Measurements from ENCODE around the gene ARL6IP4.

- TF ChIP-seq, protein P1, sequence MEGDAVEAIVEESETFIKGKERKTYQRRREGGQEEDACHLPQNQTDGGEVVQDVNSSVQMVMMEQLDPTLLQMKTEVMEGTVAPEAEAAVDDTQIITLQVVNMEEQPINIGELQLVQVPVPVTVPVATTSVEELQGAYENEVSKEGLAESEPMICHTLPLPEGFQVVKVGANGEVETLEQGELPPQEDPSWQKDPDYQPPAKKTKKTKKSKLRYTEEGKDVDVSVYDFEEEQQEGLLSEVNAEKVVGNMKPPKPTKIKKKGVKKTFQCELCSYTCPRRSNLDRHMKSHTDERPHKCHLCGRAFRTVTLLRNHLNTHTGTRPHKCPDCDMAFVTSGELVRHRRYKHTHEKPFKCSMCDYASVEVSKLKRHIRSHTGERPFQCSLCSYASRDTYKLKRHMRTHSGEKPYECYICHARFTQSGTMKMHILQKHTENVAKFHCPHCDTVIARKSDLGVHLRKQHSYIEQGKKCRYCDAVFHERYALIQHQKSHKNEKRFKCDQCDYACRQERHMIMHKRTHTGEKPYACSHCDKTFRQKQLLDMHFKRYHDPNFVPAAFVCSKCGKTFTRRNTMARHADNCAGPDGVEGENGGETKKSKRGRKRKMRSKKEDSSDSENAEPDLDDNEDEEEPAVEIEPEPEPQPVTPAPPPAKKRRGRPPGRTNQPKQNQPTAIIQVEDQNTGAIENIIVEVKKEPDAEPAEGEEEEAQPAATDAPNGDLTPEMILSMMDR (IDR thresholded peaks at IDR 0.05 in 4 of 5, conservative IDR thresholded peaks at IDR 0.05 in 1 of 5): no peak
- no peak for TF ChIP-seq POLR2A (IDR thresholded peaks at IDR 0.05)
Measured at GRCh38 chr12:123003257-123003656, 22.8 kb downstream of the ARL6IP4 start.
